ENCODE measurements around the gene DDX42. TPM values are rescaled to one million over a fixed set of nuclear protein-coding genes. Genes with fewer than 3 reads are reported as not detected.
"Not testable (repeated sequence)": the region's sequence is repeated elsewhere in the genome, so short reads cannot be mapped to it uniquely, and the experiment has no call there.

DDX42 gene
- total and polyA plus RNA-seq, 12 donors, result 27.7 to 69.9 (median 61.8) TPM

DNA sequence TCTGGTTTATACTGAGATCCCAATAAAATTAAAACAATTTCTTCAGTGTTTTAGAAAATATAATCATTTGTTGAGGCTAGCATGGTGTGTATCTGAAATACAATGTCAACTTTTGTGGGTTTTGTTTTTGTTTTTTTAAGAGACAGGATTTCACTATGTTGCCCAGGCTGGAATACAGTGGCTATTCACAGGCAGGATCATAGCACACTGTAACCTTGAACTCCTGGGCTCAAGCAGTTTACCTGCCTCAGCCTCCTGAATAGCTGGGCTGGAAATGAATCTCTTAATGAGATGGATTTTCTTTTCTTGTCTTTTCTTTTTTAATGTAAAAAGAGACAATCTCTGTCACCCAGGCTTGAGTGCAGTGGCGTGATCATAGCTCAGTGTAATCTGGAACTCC, 12.1 kb downstream of the DDX42 start:
- Histone ChIP-seq H3K27me3 (no peaks in the 10 kb centered on the region), H3K36me3 (peaks cover 0 to 97% (median 38%) of the 10 kb centered on the region in 9 donors), H3K4me1 (peaks cover 0 to 15% (median 6%) of the 10 kb centered on the region in 9 donors), H3K9me3 (no peaks in the 10 kb centered on the region), H3K27ac (peak overlapping the region in 1 of 10 donors; percentile 34), H3K4me3 (no peak overlapping the region)
- WGBS, 2 donors, result 97 to 100% methylated on average over 1 of the region's 1 CpG
- intact Hi-C loops (cut with DNase I), result no loop called here
- ATAC-seq (no peak), DNase-seq (no peak)
- TF ChIP-seq, protein P1, sequence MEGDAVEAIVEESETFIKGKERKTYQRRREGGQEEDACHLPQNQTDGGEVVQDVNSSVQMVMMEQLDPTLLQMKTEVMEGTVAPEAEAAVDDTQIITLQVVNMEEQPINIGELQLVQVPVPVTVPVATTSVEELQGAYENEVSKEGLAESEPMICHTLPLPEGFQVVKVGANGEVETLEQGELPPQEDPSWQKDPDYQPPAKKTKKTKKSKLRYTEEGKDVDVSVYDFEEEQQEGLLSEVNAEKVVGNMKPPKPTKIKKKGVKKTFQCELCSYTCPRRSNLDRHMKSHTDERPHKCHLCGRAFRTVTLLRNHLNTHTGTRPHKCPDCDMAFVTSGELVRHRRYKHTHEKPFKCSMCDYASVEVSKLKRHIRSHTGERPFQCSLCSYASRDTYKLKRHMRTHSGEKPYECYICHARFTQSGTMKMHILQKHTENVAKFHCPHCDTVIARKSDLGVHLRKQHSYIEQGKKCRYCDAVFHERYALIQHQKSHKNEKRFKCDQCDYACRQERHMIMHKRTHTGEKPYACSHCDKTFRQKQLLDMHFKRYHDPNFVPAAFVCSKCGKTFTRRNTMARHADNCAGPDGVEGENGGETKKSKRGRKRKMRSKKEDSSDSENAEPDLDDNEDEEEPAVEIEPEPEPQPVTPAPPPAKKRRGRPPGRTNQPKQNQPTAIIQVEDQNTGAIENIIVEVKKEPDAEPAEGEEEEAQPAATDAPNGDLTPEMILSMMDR (IDR thresholded peaks at IDR 0.05), result no peak

DNA sequence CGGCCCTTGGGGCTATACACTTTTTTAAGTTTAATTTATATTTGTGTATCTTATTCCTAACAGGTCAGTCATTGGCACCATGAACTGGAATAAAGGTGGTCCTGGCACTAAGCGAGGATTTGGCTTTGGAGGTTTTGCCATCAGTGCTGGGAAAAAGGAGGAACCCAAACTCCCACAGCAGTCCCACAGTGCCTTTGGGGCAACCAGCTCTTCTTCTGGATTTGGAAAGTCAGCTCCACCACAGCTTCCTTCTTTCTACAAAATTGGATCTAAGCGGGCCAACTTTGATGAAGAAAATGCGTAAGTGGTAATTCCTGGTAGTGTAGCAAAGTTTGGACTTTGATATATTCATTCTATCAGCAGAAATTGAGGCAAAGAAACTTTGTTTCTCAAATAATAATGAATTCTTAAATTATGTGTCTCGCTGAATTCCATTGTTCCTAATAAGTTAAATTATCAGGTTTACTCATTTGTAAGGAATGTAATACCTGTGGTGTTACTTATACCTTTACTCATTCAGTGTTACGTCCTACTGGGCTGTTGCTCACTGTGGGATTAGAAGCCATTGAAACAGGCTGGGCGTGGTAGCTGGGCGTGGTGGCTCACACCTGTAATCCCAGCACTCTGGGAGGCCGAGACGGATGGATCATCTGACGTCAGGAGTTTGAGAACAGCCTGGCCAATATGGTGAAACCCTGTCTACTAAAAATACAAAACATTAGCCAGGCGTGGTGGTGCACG, 13.2 kb downstream of the DDX42 start:
- ATAC-seq, result no peak
- Histone ChIP-seq H3K9me3 (no peaks in the 10 kb centered on the region), H3K4me1 (peaks cover 0 to 14% (median 6%) of the 10 kb centered on the region in 9 donors), H3K4me3 (no peak overlapping the region), H3K36me3 (peaks cover 0 to 97% (median 39%) of the 10 kb centered on the region in 9 donors), H3K27me3 (no peaks in the 10 kb centered on the region), H3K27ac (no peak overlapping the region)
- TF ChIP-seq, protein P1 (IDR thresholded peaks at IDR 0.05), result no peak
- WGBS, 2 donors, result 97% methylated on average over 13 of the region's 13 CpGs
- no peak for DNase-seq
- intact Hi-C loops (cut with DNase I), result no loop called here

DNA sequence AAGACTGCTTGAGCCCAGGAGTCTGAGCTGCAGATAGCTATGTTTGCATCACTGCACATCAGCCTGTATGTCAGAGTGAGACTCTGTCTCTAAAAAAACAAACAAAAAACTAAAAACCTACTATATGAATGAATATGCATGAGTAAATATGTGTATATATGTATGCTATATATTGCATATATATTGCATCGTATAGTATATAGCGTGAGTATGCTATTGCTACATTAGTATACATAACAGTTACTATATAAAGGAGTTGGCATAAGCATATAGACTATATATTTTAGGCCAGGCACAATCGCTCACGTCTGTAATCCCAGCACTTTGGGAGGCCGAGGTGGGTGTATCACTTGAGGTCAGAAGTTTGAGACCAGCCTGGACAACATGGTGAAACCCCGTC, 16.1 kb downstream of the DDX42 start:
- peaks cover 0 to 99% (median 59%) of the 10 kb centered on the region in 9 donors for H3K36me3 ChIP-seq
- TF ChIP-seq, protein P1 (IDR thresholded peaks at IDR 0.05), result no peak
- ATAC-seq (no peak), DNase-seq (no peak)
- intact Hi-C loops (cut with DNase I), result no loop called here
- 94 to 95% methylated on average over 6 of the region's 6 CpGs for WGBS, 2 donors
- no peaks in the 10 kb centered on the region for H3K9me3 ChIP-seq
- H3K4me1 ChIP-seq, result peaks cover 0 to 8% (median 0%) of the 10 kb centered on the region in 9 donors
- no peak overlapping the region for H3K4me3 ChIP-seq
- H3K27me3 ChIP-seq, result no peaks in the 10 kb centered on the region
- no peak overlapping the region for H3K27ac ChIP-seq

DNA sequence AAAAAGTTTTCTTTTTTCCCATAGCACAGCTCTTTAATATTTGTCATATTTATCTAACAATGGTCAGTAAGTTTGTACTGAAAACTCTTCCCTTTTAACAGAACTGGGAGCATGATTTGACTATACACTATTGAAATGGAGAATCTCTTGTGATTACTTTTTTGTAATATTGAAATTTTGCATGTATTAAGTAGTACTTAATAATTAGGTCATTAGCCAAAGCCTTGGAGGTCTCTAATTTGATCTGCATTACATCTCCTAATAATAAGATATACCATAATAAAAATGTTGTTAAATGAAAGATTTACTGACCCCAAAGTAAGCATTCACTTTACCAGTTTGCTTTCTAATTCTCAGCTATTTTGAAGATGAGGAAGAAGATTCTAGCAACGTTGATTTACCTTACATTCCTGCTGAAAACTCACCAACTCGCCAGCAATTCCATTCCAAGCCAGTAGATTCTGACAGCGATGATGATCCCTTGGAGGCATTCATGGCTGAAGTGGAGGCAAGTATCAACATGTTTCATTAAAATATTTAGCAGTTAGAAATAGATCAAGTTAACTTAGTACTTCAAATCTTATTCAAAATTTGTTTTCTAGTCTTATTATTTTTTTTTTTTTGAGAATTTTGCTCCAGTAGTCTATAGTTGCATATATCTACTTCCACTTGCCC, 18.2 kb downstream of the DDX42 start:
- intact Hi-C loops (cut with DNase I), result no loop called here
- peaks cover 0 to 100% (median 75%) of the 10 kb centered on the region in 9 donors for H3K36me3 ChIP-seq

DNA sequence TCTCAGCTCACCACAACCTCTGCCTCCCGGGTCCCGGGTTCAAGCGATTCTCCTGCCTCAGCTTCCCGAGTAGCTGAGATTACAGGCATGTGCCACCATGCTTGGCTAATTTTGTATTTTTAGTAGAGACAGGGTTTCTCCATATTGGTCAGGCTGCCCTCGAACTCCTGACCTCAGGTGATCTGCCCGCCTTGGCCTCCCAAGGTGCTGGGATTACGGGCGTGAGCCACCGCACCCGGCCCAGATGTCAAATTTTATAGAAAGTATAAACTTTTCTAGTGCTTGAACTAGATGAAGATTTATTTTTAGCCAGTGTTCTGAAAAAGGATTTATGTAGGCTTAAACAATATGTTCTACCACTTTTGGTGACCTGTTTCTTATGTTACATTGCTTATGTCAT, 22.4 kb downstream of the DDX42 start:
- peaks cover 0 to 100% (median 90%) of the 10 kb centered on the region in 9 donors for H3K36me3 ChIP-seq
- H3K27ac ChIP-seq; ATAC-seq; H3K27me3 ChIP-seq; DNase-seq; H3K4me1 ChIP-seq; H3K9me3 ChIP-seq; H3K4me3 ChIP-seq; intact Hi-C loops (cut with DNase I): not testable (repeated sequence)
- WGBS, 2 donors, result 96 to 97% methylated on average over 10 of the region's 10 CpGs

More for the DNA sequence above, 18.2 kb downstream of the DDX42 start:
- Histone ChIP-seq H3K27me3 (no peaks in the 10 kb centered on the region), H3K4me3 (no peak overlapping the region), H3K9me3 (no peaks in the 10 kb centered on the region), H3K27ac (no peak overlapping the region), H3K4me1 (no peaks in the 10 kb centered on the region)
- TF ChIP-seq, protein P1 (IDR thresholded peaks at IDR 0.05), result no peak
- DNase-seq (no peak), ATAC-seq (no peak)
- 89% methylated on average over 3 of the region's 3 CpGs for WGBS, 2 donors

Data from heart right ventricle (tissue), 16 donors.